Ammon's horn (tissue), 1 donor: ENCODE data around the gene NYNRIN.
A peak's percentile ranks its signal among the peaks of the same experiment; 100 is the strongest.
"Not testable (repeated sequence)": the region's sequence is repeated elsewhere in the genome, so short reads cannot be mapped to it uniquely, and the experiment has no call there.

Experiments used
- DNase-seq: peaks from one replicate; pipeline ENCODE4 v3.0.0-alpha.2; 2016; ENCODE audit warnings: low spot score

Gene NYNRIN

GRCh38 chr14:24431569-24432258, 32.9 kb downstream of the NYNRIN start:
- peak; percentile 92 for DNase-seq

- DNase-seq: no peak
Observed at GRCh38 chr14:24432259-24433131, 33.7 kb downstream of the NYNRIN start.

GRCh38 chr14:24434036-24434435, 35.2 kb downstream of the NYNRIN start:
- peak; percentile 31 for DNase-seq

GRCh38 chr14:24434676-24435075, 35.9 kb downstream of the NYNRIN start:
- no peak for DNase-seq

GRCh38 chr14:24435192-24435810, 36.5 kb downstream of the NYNRIN start:
- DNase-seq: no peak

GRCh38 chr14:24435998-24436354, 37.2 kb downstream of the NYNRIN start:
- no peak for DNase-seq

GRCh38 chr14:24436355-24437019, 37.7 kb downstream of the NYNRIN start:
- peak; percentile 83 for DNase-seq

- no peak for DNase-seq
Observed at GRCh38 chr14:24437020-24437735, 38.4 kb downstream of the NYNRIN start.

- no peak for DNase-seq
Observed at GRCh38 chr14:24437736-24438067, 38.9 kb downstream of the NYNRIN start.

- DNase-seq: no peak
Observed at GRCh38 chr14:24438223-24439097, 39.7 kb downstream of the NYNRIN start.

GRCh38 chr14:24439257-24439656, 40.5 kb downstream of the NYNRIN start:
- no peak for DNase-seq

- no peak for DNase-seq
Observed at GRCh38 chr14:24439830-24440605, 41.2 kb downstream of the NYNRIN start.

GRCh38 chr14:24440606-24441399, 42.0 kb downstream of the NYNRIN start:
- DNase-seq: no peak

- DNase-seq: no peak
Observed at GRCh38 chr14:24441485-24441884, 42.7 kb downstream of the NYNRIN start.

- no peak for DNase-seq
Observed at GRCh38 chr14:24441904-24442239, 43.1 kb downstream of the NYNRIN start.

- peak; percentile 99 for DNase-seq
Observed at GRCh38 chr14:24442240-24443052, 43.6 kb downstream of the NYNRIN start, which contains the start of gene SDR39U1. SDR39U1 (minus strand) TSS chr14:24442776; CDS start chr14:24442769, 7 bp downstream.

GRCh38 chr14:24443053-24443665, 44.4 kb downstream of the NYNRIN start:
- no peak for DNase-seq

- not testable (repeated sequence) for DNase-seq
Observed at GRCh38 chr14:24450828-24451227, 52.0 kb downstream of the NYNRIN start.
